ENCODE results near the gene IER5L. TPM values are rescaled to one million over a fixed set of nuclear protein-coding genes. Genes with fewer than 3 reads are reported as not detected.

IER5L gene
- polyA plus RNA-seq, 1 experiment = 4.9 TPM

- POLR2A ChIA-PET = interaction anchor here (0.5 to 3.7 kb wide), 7 partner anchors 21 to 660 kb away, joined by 3 to 29 read pairs (median 11); partner anchors contain the start of gene IER5L
- no peaks in the 10 kb centered on the region for H3K27me3 ChIP-seq (ENCODE audit: control insufficient read depth, insufficient read depth, low read length)
- CTCF ChIA-PET = interaction anchor here (0.7 to 1.2 kb wide), 2 partner anchors 35 to 469 kb away, joined by 3 to 4 read pairs; no protein-coding TSS in a partner anchor
- no peak for TF ChIP-seq CTCF (IDR thresholded peaks at IDR 0.05; ENCODE audit: low read depth, low read length)
- H3K4me3 ChIP-seq (ENCODE audit: low read depth, low read length) = no peak overlapping the region
- H3K9me3 ChIP-seq (ENCODE audit: control insufficient read depth, insufficient read depth, low read length) = no peaks in the 10 kb centered on the region; the same call in 1 of the 2 replicates
- no peak for DNase-seq (ENCODE audit: low read depth, low spot score)
- H3K27ac ChIP-seq (ENCODE audit: low read depth, low read length) = peak overlapping the region; percentile 97
Measured at GRCh38 chr9:129145316-129145715, 32.7 kb downstream of the IER5L start.

GRCh38 chr9:129143031-129143927 lies 34.8 kb downstream of the IER5L start:
- peak; percentile 77 for DNase-seq (ENCODE audit: low read depth, low spot score)
- H3K27me3 ChIP-seq (ENCODE audit: control insufficient read depth, insufficient read depth, low read length) = no peaks in the 10 kb centered on the region
- H3K27ac ChIP-seq (ENCODE audit: low read depth, low read length) = peak overlapping the region; percentile 100
- TF ChIP-seq CTCF (IDR thresholded peaks at IDR 0.05; ENCODE audit: low read depth, low read length) = peak; percentile 94
- POLR2A ChIA-PET = interaction anchor here (0.9 to 3.7 kb wide), 10 partner anchors 9 to 471 kb away, joined by 3 to 29 read pairs (median 4); partner anchors contain the start of gene IER5L
- CTCF ChIA-PET = interaction anchor here (0.5 to 16.1 kb wide), 42 partner anchors 8 to 634 kb away, joined by 3 to 302 read pairs (median 4); partner anchors contain the start of genes C9orf50 and NTMT1
- H3K9me3 ChIP-seq (ENCODE audit: control insufficient read depth, insufficient read depth, low read length) = no peaks in the 10 kb centered on the region; the same call in 1 of the 2 replicates
- peak overlapping the region; percentile 45 for H3K4me3 ChIP-seq (ENCODE audit: low read depth, low read length)

- Histone ChIP-seq H3K27ac (ENCODE audit: low read depth, low read length) (peak overlapping the region; percentile 100), H3K27me3 (ENCODE audit: control insufficient read depth, insufficient read depth, low read length) (no peaks in the 10 kb centered on the region), H3K4me3 (ENCODE audit: low read depth, low read length) (peak overlapping the region; percentile 45), H3K9me3 (ENCODE audit: control insufficient read depth, insufficient read depth, low read length) (no peaks in the 10 kb centered on the region; the same call in 1 of the 2 replicates)
- ChIA-PET CTCF (interaction anchor here (0.5 to 16.1 kb wide), 36 partner anchors 8 to 635 kb away, joined by 3 to 302 read pairs (median 4); partner anchors contain the start of genes C9orf50 and NTMT1), POLR2A (interaction anchor here (0.7 to 3.7 kb wide), 11 partner anchors 10 to 472 kb away, joined by 3 to 29 read pairs (median 3); partner anchors contain the start of gene IER5L)
- no peak for DNase-seq (ENCODE audit: low read depth, low spot score)
- TF ChIP-seq CTCF (IDR thresholded peaks at IDR 0.05; ENCODE audit: low read depth, low read length) = no peak
Measured at GRCh38 chr9:129142138-129142935, 35.7 kb downstream of the IER5L start.

GRCh38 chr9:129141066-129142041 lies 36.7 kb downstream of the IER5L start:
- no peaks in the 10 kb centered on the region for H3K27me3 ChIP-seq (ENCODE audit: control insufficient read depth, insufficient read depth, low read length)
- peak overlapping the region; percentile 60 for H3K4me3 ChIP-seq (ENCODE audit: low read depth, low read length)
- peak overlapping the region; percentile 100 for H3K27ac ChIP-seq (ENCODE audit: low read depth, low read length)
- ChIA-PET CTCF (interaction anchor here (1.3 to 16.1 kb wide), 9 partner anchors 10 to 482 kb away, joined by 3 to 302 read pairs (median 9); partner anchors contain the start of genes C9orf50 and NTMT1), POLR2A (interaction anchor here (0.5 to 3.7 kb wide), 10 partner anchors 25 to 355 kb away, joined by 3 to 44 read pairs (median 6); partner anchors contain the start of gene IER5L)
- DNase-seq (ENCODE audit: low read depth, low spot score) = peak; percentile 80
- TF ChIP-seq CTCF (IDR thresholded peaks at IDR 0.05; ENCODE audit: low read depth, low read length) = no peak
- H3K9me3 ChIP-seq (ENCODE audit: control insufficient read depth, insufficient read depth, low read length) = no peaks in the 10 kb centered on the region; the same call in 1 of the 2 replicates
